ENCODE measurements around the gene TMEM132C. TPM values are rescaled to one million over a fixed set of nuclear protein-coding genes. Genes with fewer than 3 reads are reported as not detected.

TMEM132C gene
- total RNA-seq, 4 donors from 2014 or later, result 2.0 to 3.7 (median 3.0) TPM

DNA sequence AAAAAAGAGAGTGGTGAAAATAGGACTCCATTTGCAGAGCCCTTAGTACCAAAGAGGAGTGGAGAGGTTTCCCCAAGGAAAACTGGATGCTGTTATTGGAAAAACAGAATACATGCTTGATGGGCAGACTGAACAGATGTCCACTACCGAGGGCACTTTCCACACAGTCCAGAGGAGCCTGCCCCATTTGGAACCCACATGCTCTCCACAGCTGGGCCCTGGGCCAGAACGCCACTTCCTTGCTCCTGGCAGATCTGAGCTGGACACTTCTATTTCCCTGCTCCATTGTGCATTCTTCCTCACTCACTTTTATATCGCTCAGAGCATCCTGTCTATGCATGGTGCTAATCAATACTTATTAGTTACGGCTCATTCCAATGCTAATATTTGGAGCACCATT lies 306.9 kb downstream of the TMEM132C start:
- DNase-seq (ENCODE audit: low spot score in 2 of 2), result no peak

DNA sequence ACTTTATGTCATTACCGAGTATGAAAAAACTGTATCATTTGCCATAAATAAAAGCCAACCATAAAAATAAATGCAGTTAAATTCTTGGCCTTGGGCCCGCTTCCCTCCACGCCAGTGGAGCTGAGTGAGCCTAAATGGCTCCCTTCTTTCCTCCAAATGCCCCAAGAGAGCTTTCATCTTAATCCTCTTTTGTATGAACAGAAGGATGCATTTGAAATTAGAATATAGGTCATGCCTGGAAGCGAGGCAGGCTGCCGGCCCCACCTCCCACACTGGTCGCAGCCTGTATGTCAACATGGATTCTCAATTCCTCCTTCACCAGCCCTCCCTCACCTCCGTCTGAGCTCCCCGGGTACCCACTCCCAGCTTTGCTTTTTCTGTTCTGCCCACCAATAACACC lies 311.1 kb downstream of the TMEM132C start:
- intact Hi-C loops (cut with DNase I; ENCODE audit: low total_unique reads), result no loop called here
- 74 to 76% methylated on average over 8 of the region's 8 CpGs for WGBS, 2 donors
- no peak for DNase-seq (ENCODE audit: low spot score in 2 of 2)
- no peak overlapping the region for H3K4me3 ChIP-seq (ENCODE audit: low read depth, poor library complexity, severe bottlenecking)
- TF ChIP-seq, protein P1, sequence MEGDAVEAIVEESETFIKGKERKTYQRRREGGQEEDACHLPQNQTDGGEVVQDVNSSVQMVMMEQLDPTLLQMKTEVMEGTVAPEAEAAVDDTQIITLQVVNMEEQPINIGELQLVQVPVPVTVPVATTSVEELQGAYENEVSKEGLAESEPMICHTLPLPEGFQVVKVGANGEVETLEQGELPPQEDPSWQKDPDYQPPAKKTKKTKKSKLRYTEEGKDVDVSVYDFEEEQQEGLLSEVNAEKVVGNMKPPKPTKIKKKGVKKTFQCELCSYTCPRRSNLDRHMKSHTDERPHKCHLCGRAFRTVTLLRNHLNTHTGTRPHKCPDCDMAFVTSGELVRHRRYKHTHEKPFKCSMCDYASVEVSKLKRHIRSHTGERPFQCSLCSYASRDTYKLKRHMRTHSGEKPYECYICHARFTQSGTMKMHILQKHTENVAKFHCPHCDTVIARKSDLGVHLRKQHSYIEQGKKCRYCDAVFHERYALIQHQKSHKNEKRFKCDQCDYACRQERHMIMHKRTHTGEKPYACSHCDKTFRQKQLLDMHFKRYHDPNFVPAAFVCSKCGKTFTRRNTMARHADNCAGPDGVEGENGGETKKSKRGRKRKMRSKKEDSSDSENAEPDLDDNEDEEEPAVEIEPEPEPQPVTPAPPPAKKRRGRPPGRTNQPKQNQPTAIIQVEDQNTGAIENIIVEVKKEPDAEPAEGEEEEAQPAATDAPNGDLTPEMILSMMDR (IDR thresholded peaks at IDR 0.05), result no peak

More for the DNA sequence above, 306.9 kb downstream of the TMEM132C start:
- H3K4me3 ChIP-seq (ENCODE audit: low read depth, poor library complexity, severe bottlenecking), result no peak overlapping the region
- intact Hi-C loops (cut with DNase I; ENCODE audit: low total_unique reads), result no loop called here
- 54 to 57% methylated on average over 4 of the region's 4 CpGs for WGBS, 2 donors
- TF ChIP-seq POLR2A (IDR thresholded peaks at IDR 0.05), result no peak
- TF ChIP-seq, protein P1 (IDR thresholded peaks at IDR 0.05), result no peak

DNA sequence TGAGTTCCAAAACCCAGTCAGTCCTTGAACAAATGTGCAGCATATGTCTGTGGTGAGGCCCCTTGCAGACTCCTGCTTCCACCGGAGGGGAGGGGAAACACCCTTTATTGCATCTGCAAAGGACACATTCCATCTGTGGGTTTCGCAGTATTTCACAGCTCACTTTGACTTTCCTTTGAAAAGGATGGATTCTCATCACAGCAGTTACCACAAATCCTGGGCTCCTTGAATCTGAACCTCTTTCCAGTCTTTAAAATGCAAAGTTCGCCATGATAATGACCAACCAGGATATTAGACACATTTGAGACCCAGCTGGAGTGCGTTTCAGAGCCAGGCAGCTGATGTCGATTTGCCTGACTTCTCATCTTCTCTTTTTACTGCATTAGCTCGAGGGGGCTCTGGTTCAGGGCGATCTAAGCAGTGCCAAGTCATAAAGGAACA lies 314.4 kb downstream of the TMEM132C start:
- DNase-seq (ENCODE audit: low spot score in 2 of 2), result no peak
- intact Hi-C loops (cut with DNase I; ENCODE audit: low total_unique reads), result no loop called here
- WGBS, 2 donors, result 37 to 47% methylated on average over 7 of the region's 7 CpGs
- TF ChIP-seq, protein P1 (IDR thresholded peaks at IDR 0.05), result no peak
- no peak for TF ChIP-seq POLR2A (IDR thresholded peaks at IDR 0.05)
- no peak overlapping the region for H3K4me3 ChIP-seq (ENCODE audit: low read depth, poor library complexity, severe bottlenecking)

DNA sequence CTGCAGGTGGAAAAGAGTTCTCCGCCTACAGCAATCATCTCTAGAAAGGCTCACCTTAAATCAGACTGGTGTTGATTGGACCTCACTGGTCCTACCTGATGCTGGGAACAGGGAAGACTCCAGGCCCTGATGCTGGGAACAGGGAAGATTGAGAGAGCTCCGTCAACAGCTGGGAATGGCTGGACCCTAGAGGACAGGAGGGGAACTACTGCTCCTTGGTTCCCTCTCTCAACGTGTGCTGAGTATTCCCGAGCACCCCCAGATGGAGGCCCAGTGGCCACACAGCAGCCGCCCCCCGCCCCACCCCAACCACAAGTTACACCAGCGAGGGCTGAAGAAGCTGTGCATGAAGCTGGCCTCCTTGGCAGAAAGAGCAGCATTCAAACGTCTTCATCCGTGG lies 316.5 kb downstream of the TMEM132C start:
- TF ChIP-seq, protein P1 (IDR thresholded peaks at IDR 0.05), result no peak
- no peak for DNase-seq (ENCODE audit: low spot score in 2 of 2)
- intact Hi-C loops (cut with DNase I; ENCODE audit: low total_unique reads), result no loop called here
- 54 to 60% methylated on average over 8 to 9 of the region's 9 CpGs for WGBS, 2 donors
- H3K4me3 ChIP-seq (ENCODE audit: low read depth, poor library complexity, severe bottlenecking), result no peak overlapping the region

DNA sequence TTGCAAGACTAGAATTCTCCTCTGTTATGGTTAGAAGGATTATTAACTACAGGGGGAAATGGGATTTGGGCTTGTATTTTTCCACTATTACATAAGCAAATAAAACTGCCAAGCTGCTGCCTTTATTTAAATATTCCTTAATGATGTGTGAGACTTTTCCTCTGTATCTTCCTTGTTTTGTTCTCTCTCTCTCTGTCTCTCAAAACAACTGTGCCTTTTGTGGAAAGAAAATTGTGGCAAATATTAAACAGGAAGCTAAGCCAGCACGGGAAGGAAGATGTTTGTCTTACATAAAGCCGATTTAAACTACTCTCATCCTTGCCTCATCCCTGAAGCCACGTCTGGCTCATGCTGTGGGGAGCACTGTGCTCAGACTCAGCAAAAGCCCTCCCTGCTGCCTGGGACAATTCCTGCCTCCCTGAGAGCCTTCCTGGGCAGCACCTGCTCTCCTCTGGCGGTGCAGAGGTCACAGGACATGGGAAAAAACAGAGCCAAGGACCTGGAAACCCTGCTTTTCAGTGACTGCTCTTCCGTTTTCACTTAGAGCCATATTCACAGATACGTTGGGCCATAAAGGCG lies 319.6 kb downstream of the TMEM132C start:
- intact Hi-C loops (cut with DNase I; ENCODE audit: low total_unique reads), result no loop called here
- H3K4me3 ChIP-seq (ENCODE audit: low read depth, poor library complexity, severe bottlenecking), result no peak overlapping the region
- DNase-seq (ENCODE audit: low spot score in 2 of 2), result no peak
- 45 to 55% methylated on average over 7 of the region's 7 CpGs for WGBS, 2 donors
- TF ChIP-seq, protein P1 (IDR thresholded peaks at IDR 0.05), result no peak
- TF ChIP-seq POLR2A (IDR thresholded peaks at IDR 0.05), result no peak

DNA sequence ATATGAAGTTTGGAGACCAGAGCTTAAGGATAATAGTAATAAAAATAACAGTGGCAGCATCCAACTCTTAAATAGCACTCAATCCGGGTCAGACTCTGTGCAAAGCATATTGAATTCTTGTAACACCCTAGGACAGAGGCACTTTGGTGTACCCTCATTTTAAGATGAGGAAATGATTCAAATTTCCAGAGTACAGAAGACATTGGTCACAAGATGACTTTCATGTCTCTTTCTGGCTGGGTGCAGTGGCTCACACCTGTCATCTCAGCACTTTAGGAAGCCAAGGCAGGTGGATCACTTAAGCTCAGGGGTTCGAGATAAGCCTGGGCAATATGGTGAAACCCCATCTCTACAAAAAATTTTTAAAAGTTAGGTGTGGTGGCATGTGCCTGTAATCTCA lies 320.9 kb downstream of the TMEM132C start:
- WGBS, 2 donors, result 72 to 88% methylated on average over 2 of the region's 2 CpGs
- intact Hi-C loops (cut with DNase I; ENCODE audit: low total_unique reads), result no loop called here

More for the DNA sequence above, 320.9 kb downstream of the TMEM132C start:
- no peak for DNase-seq (ENCODE audit: low spot score in 2 of 2)
- H3K4me3 ChIP-seq (ENCODE audit: low read depth, poor library complexity, severe bottlenecking), result no peak overlapping the region
- TF ChIP-seq POLR2A (IDR thresholded peaks at IDR 0.05), result no peak
- TF ChIP-seq, protein P1 (IDR thresholded peaks at IDR 0.05), result no peak

Data from lower leg skin (tissue), 4 donors.